Non-pigmented ciliary epithelial cell (primary cell): Measurements from ENCODE around the gene ADGRG3.
"Not testable (repeated sequence)": the region's sequence is repeated elsewhere in the genome, so short reads cannot be mapped to it uniquely, and the experiment has no call there.

Experiments used
- DNase-seq: peaks from one replicate; pipeline ENCODE4 v3.0.0-alpha.2; 2010; ENCODE audit warnings: low read depth

ADGRG3 gene

GRCh38 chr16:57697896-57698537, 29.9 kb downstream of the ADGRG3 start:
- DNase-seq, result no peak

GRCh38 chr16:57698812-57699405, 30.8 kb downstream of the ADGRG3 start:
- no peak for DNase-seq

GRCh38 chr16:57699481-57699880, 31.4 kb downstream of the ADGRG3 start:
- no peak for DNase-seq

- no peak for DNase-seq
Measured at GRCh38 chr16:57699899-57700298, 31.8 kb downstream of the ADGRG3 start.

GRCh38 chr16:57700781-57701551, 32.9 kb downstream of the ADGRG3 start:
- DNase-seq, result no peak

- DNase-seq, result no peak
Measured at GRCh38 chr16:57701759-57702371, 33.8 kb downstream of the ADGRG3 start.

- DNase-seq, result no peak
Measured at GRCh38 chr16:57703416-57704010, 35.4 kb downstream of the ADGRG3 start.

GRCh38 chr16:57704011-57704904, 36.2 kb downstream of the ADGRG3 start:
- no peak for DNase-seq

- no peak for DNase-seq
Measured at GRCh38 chr16:57704905-57705852, 37.1 kb downstream of the ADGRG3 start.

- no peak for DNase-seq
Measured at GRCh38 chr16:57706717-57707116, 38.6 kb downstream of the ADGRG3 start.

- DNase-seq, result no peak
Measured at GRCh38 chr16:57707331-57707730, 39.2 kb downstream of the ADGRG3 start.

GRCh38 chr16:57708168-57708567, 40.1 kb downstream of the ADGRG3 start:
- no peak for DNase-seq

GRCh38 chr16:57709663-57710062, 41.6 kb downstream of the ADGRG3 start:
- DNase-seq, result no peak

- DNase-seq, result no peak
Measured at GRCh38 chr16:57711346-57711745, 43.2 kb downstream of the ADGRG3 start.

GRCh38 chr16:57711993-57712392, 43.9 kb downstream of the ADGRG3 start:
- no peak for DNase-seq

GRCh38 chr16:57712569-57712968, 44.5 kb downstream of the ADGRG3 start:
- DNase-seq, result not testable (repeated sequence)

GRCh38 chr16:57713596-57713995, 45.5 kb downstream of the ADGRG3 start:
- DNase-seq, result no peak

GRCh38 chr16:57714047-57714446, 45.9 kb downstream of the ADGRG3 start:
- no peak for DNase-seq

GRCh38 chr16:57720142-57720575, 52.1 kb downstream of the ADGRG3 start:
- no peak for DNase-seq
